ENCODE data around the gene ARL9.

Gene ARL9

DNA sequence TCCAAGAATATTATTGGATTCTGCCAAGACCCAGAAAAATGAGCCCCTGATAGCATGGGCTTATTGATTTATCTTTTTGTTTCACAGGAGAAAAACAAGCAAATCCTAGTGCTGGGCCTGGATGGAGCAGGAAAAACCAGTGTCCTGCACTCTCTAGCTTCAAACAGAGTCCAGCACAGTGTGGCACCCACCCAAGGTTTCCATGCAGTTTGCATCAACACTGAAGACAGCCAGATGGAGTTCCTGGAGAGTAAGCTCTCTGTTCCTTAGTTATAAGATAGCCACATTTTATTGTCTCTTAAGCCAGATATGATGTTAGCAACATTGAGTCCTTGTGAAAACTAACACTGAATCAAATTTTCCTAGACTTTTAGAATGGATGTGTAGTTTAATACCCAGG lies 5.5 kb downstream of the ARL9 start:
- TF ChIP-seq, protein P1, sequence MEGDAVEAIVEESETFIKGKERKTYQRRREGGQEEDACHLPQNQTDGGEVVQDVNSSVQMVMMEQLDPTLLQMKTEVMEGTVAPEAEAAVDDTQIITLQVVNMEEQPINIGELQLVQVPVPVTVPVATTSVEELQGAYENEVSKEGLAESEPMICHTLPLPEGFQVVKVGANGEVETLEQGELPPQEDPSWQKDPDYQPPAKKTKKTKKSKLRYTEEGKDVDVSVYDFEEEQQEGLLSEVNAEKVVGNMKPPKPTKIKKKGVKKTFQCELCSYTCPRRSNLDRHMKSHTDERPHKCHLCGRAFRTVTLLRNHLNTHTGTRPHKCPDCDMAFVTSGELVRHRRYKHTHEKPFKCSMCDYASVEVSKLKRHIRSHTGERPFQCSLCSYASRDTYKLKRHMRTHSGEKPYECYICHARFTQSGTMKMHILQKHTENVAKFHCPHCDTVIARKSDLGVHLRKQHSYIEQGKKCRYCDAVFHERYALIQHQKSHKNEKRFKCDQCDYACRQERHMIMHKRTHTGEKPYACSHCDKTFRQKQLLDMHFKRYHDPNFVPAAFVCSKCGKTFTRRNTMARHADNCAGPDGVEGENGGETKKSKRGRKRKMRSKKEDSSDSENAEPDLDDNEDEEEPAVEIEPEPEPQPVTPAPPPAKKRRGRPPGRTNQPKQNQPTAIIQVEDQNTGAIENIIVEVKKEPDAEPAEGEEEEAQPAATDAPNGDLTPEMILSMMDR (IDR thresholded peaks at IDR 0.05; ENCODE audit: poor library complexity, severe bottlenecking), result no peak
- ATAC-seq (ENCODE audit: low read depth), result no peak
- no peaks in the 10 kb centered on the region for H3K27me3 ChIP-seq (ENCODE audit: insufficient read depth, poor library complexity, severe bottlenecking)
- H3K36me3 ChIP-seq (ENCODE audit: low read depth), result no peaks in the 10 kb centered on the region
- H3K4me1 ChIP-seq (ENCODE audit: insufficient read depth, poor library complexity, severe bottlenecking), result no peaks in the 10 kb centered on the region
- H3K4me3 ChIP-seq (ENCODE audit: severe bottlenecking), result no peak overlapping the region
- no peak for DNase-seq (ENCODE audit: low spot score)
- no peak overlapping the region for H3K27ac ChIP-seq (ENCODE audit: poor library complexity, severe bottlenecking)
- no peaks in the 10 kb centered on the region for H3K9me3 ChIP-seq (ENCODE audit: severe bottlenecking)

- Histone ChIP-seq H3K27ac (ENCODE audit: poor library complexity, severe bottlenecking) (no peak overlapping the region), H3K27me3 (ENCODE audit: insufficient read depth, poor library complexity, severe bottlenecking) (no peaks in the 10 kb centered on the region), H3K4me1 (ENCODE audit: insufficient read depth, poor library complexity, severe bottlenecking) (no peaks in the 10 kb centered on the region), H3K36me3 (ENCODE audit: low read depth) (no peaks in the 10 kb centered on the region), H3K9me3 (ENCODE audit: severe bottlenecking) (no peaks in the 10 kb centered on the region), H3K4me3 (ENCODE audit: severe bottlenecking) (no peak overlapping the region)
- DNase-seq (ENCODE audit: low spot score), result no peak
- 0 out of 3 replicates have a peak, but pooled peaks have one; percentile 40 for ATAC-seq (ENCODE audit: low read depth)
- TF ChIP-seq, protein P1 (IDR thresholded peaks at IDR 0.05; ENCODE audit: poor library complexity, severe bottlenecking), result no peak
Observed at GRCh38 chr4:56512166-56512565, 6.6 kb downstream of the ARL9 start.

- ATAC-seq (ENCODE audit: low read depth), result no peak
Observed at GRCh38 chr4:56513517-56513916, 7.9 kb downstream of the ARL9 start.

DNA sequence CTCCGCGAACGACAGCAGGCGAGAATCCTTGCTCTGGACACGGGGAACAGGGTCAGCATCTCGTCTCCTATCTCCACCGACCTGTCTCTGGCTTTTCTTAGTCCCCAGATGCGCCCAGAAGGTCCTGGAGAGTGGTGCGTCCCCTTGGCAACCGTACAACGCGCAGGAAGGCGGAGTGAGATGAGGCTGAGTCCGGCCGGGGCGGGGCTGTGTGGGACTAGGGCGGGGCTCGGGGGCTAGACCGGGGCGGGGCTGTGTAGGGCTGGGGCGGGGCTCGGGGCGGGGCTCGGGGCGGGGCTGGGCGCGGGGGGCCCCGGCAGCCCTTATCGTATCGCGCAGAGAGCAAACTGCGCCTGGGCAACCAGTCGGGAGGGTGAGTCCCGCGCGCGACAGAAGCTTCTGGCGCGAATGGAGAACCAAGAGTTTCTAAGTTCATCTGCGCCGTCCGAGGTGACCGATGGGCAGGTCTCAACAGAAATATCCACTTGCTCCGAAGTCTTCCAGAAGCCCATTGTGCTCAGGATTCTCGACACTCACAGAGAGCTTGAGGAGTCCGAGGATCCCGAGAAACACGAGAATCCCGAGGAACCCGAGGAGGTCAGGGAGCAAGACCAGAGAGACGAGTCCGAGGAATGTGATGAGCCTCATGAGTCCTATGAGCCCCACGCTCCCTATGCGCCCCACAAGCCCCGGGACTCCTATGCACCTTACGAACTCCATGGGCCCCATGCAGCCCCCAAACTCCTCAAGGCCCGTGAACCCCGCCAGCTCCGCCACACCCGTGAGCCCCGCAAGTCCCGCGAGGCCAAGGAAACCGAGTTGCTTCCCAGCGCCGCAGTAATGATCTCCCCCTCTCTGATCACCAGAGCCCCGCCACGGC lies 24.9 kb downstream of the ARL9 start:
- TF ChIP-seq, protein P1 (IDR thresholded peaks at IDR 0.05; ENCODE audit: poor library complexity, severe bottlenecking), result no peak
- Histone ChIP-seq H3K9me3 (ENCODE audit: severe bottlenecking) (no peaks in the 10 kb centered on the region), H3K27me3 (ENCODE audit: insufficient read depth, poor library complexity, severe bottlenecking) (no peaks in the 10 kb centered on the region), H3K4me3 (ENCODE audit: severe bottlenecking) (peak overlapping the region; percentile 51), H3K27ac (ENCODE audit: poor library complexity, severe bottlenecking) (no peak overlapping the region), H3K4me1 (ENCODE audit: insufficient read depth, poor library complexity, severe bottlenecking) (no peaks in the 10 kb centered on the region), H3K36me3 (ENCODE audit: low read depth) (no peaks in the 10 kb centered on the region)
- DNase-seq (ENCODE audit: low spot score) (peak; percentile 84), ATAC-seq (ENCODE audit: low read depth) (peak; percentile 93)

More at GRCh38 chr4:56513517-56513916, 7.9 kb downstream of the ARL9 start:
- no peak overlapping the region for H3K4me3 ChIP-seq (ENCODE audit: severe bottlenecking)
- H3K27ac ChIP-seq (ENCODE audit: poor library complexity, severe bottlenecking), result no peak overlapping the region
- DNase-seq (ENCODE audit: low spot score), result no peak
- H3K27me3 ChIP-seq (ENCODE audit: insufficient read depth, poor library complexity, severe bottlenecking), result no peaks in the 10 kb centered on the region
- H3K4me1 ChIP-seq (ENCODE audit: insufficient read depth, poor library complexity, severe bottlenecking), result no peaks in the 10 kb centered on the region
- no peaks in the 10 kb centered on the region for H3K9me3 ChIP-seq (ENCODE audit: severe bottlenecking)
- TF ChIP-seq, protein P1 (IDR thresholded peaks at IDR 0.05; ENCODE audit: poor library complexity, severe bottlenecking), result no peak
- H3K36me3 ChIP-seq (ENCODE audit: low read depth), result no peaks in the 10 kb centered on the region
